GM23338 (cell line): Measurements from ENCODE around the gene RNASEH2A. TPM values are rescaled to one million over a fixed set of nuclear protein-coding genes. Genes with fewer than 3 reads are reported as not detected.

Source experiments
- CREB1 ChIP-seq: fragments of 250-450 bp; sonication (Bioruptor Pico); IDR thresholded peaks from 2 replicates; pipeline ENCODE4 v1.5.0; 2020; ENCODE audit warnings: low read depth, mild to moderate bottlenecking, moderate library complexity
- CTCF ChIP-seq, 2 experiments: fragments of 200-600 bp in 1 of 2; sonication (generic) in 1 of 2; conservative IDR thresholded peaks; 2 replicates each; pipeline versions ENCODE4 v1.5.1 to v1.6.1; 2016 to 2017; ENCODE audit warnings: antibody characterized with exemption in 2 of 2, low read depth in 2 of 2, mild to moderate bottlenecking in 2 of 2, moderate library complexity in 1 of 2
- ETS1 ChIP-seq: IDR thresholded peaks from 2 replicates; pipeline ENCODE4 v1.6.1; 2016; ENCODE audit warnings: antibody characterized with exemption
- EZH2 ChIP-seq: fragments of 200-600 bp; sonication (generic); IDR thresholded peaks from one replicate; pipeline ENCODE4 v1.8.0; 2017; ENCODE audit warnings: antibody characterized with exemption, mild to moderate bottlenecking, low read depth; ENCODE audit not compliant: unreplicated experiment
- EZH2phosphoT487 ChIP-seq: fragments of 200-600 bp; sonication (generic); IDR thresholded peaks from one replicate; pipeline ENCODE4 v1.8.1; 2018; ENCODE audit warnings: antibody characterized with exemption; ENCODE audit not compliant: unreplicated experiment
- POLR2AphosphoS5 ChIP-seq: IDR thresholded peaks from 2 replicates; pipeline ENCODE4 v1.6.1; 2016; ENCODE audit warnings: antibody characterized with exemption, low read depth
- ZNF114 ChIP-seq: fragments of 250-450 bp; sonication (Bioruptor Pico); IDR thresholded peaks from 2 replicates; pipeline ENCODE4 v1.5.0; 2020; ENCODE audit warnings: mild to moderate bottlenecking, moderate library complexity
- ZNF331 ChIP-seq: fragments of 250-450 bp; sonication (Bioruptor Pico); IDR thresholded peaks from 2 replicates; pipeline ENCODE4 v1.5.0; 2020; ENCODE audit warnings: low read depth, mild to moderate bottlenecking, moderate library complexity
- ZNF462 ChIP-seq: fragments of 250-450 bp; sonication (Bioruptor Pico); IDR thresholded peaks from 2 replicates; pipeline ENCODE4 v1.5.0; 2020; ENCODE audit warnings: mild to moderate bottlenecking, moderate library complexity
- polyA plus RNA-seq: library from polyadenylated mRNA; unstranded; fragments of >200 nt; fragmentation: Nextera tagmentation; extraction: Ambion mirVana; gene quantifications from 2 replicates; pipeline ENCODE4 v1.2.1, GENCODE V29; 2016
- total RNA-seq: library from RNA; depleted of rRNA; stranded (reverse); fragments of >200 nt; shearing (Covaris generic); gene quantifications from 2 replicates; pipeline ENCODE4 v1.2.3, GENCODE V29; 2014

RNASEH2A gene
- total and polyA plus RNA-seq, 2 experiments from 2014 or later = 39.4 to 68.2 TPM

- TF ChIP-seq ZNF462 (CRISPR knock-in tag) (no peak), CTCF (conservative IDR thresholded peaks at IDR 0.05; ENCODE audit: low read depth in 2 of 2) (no peak), POLR2AphosphoS5 (no peak), CREB1 (CRISPR knock-in tag) (no peak), ZNF114 (CRISPR knock-in tag) (no peak), EZH2 (no peak), ZNF331 (no peak), ETS1 (no peak), EZH2phosphoT487 (no peak)
These were observed 15.6 kb upstream of the RNASEH2A start (continued) for GRCh38 chr19:12790628-12791344.
